Gastrocnemius medialis (tissue), 4 donors: ENCODE data around the gene AHNAK2.

Experiments used
- CTCF ChIP-seq, 5 experiments: fragments of 450-650 bp in 3 of 5; fragments of 200-600 bp in 2 of 5; sonication (generic) in 2 of 5; IDR thresholded peaks in 4 of 5; conservative IDR thresholded peaks in 1 of 5; 1 replicate in 4 of 5; 2 replicates in 1 of 5; pipeline ENCODE4 v1.5.1; 2016 to 2019; ENCODE audit warnings: antibody characterized with exemption in 5 of 5, mild to moderate bottlenecking in 3 of 5, moderate library complexity in 3 of 5
- POLR2A ChIP-seq, 2 donors: fragments of 450-650 bp; IDR thresholded peaks; one replicate each; pipeline ENCODE4 v1.6.1; 2017; ENCODE audit warnings: antibody characterized with exemption in 2 of 2, mild to moderate bottlenecking in 2 of 2, moderate library complexity in 2 of 2

- no peak for TF ChIP-seq CTCF (IDR thresholded peaks at IDR 0.05 in 4 of 5, conservative IDR thresholded peaks at IDR 0.05 in 1 of 5)
- no peak for TF ChIP-seq POLR2A (IDR thresholded peaks at IDR 0.05)
These were observed 2.5 kb downstream of the AHNAK2 start for GRCh38 chr14:104975481-104976197.
